ENCODE measurements around the gene ARL13A.

DNA sequence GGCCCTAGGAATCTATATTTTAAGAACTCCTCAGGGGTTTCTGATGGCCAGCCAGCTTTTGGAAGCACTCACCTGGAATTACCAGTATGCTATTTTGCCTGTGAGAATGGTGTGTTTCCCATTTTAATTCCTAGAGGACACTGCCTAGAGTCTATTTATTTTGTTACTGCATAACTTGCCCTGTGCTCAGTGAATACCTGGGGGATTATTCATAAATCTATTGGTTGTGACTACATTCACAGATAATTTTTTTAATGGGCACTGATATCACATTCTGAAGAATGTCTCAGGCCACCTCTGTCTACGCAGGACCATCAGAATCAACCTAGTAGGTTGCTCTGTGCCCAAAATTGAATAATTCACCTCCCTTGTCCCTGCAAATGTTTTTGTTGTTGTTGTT, 6.7 kb downstream of the ARL13A start:
- TF ChIP-seq, protein P1, sequence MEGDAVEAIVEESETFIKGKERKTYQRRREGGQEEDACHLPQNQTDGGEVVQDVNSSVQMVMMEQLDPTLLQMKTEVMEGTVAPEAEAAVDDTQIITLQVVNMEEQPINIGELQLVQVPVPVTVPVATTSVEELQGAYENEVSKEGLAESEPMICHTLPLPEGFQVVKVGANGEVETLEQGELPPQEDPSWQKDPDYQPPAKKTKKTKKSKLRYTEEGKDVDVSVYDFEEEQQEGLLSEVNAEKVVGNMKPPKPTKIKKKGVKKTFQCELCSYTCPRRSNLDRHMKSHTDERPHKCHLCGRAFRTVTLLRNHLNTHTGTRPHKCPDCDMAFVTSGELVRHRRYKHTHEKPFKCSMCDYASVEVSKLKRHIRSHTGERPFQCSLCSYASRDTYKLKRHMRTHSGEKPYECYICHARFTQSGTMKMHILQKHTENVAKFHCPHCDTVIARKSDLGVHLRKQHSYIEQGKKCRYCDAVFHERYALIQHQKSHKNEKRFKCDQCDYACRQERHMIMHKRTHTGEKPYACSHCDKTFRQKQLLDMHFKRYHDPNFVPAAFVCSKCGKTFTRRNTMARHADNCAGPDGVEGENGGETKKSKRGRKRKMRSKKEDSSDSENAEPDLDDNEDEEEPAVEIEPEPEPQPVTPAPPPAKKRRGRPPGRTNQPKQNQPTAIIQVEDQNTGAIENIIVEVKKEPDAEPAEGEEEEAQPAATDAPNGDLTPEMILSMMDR (IDR thresholded peaks at IDR 0.05; ENCODE audit: insufficient read depth, low read depth, low read length), result no peak
- TF ChIP-seq EZH2 (IDR thresholded peaks at IDR 0.05; ENCODE audit: insufficient read depth, low read length), result no peak
